Sigmoid colon (tissue), 4 donors: ENCODE measurements around the gene PBX3.

Experiments
- EP300 ChIP-seq, 4 donors: sonication (generic); formaldehyde crosslinking; IDR thresholded peaks; one replicate each; pipeline ENCODE4 v1.6.1; 2017; ENCODE audit warnings: antibody characterized with exemption in 4 of 4
- POLR2A ChIP-seq, 2 donors: fragments of 450-650 bp; IDR thresholded peaks; one replicate each; pipeline ENCODE4 v1.6.1; 2016; ENCODE audit warnings: antibody characterized with exemption in 2 of 2, mild to moderate bottlenecking in 2 of 2, moderate library complexity in 2 of 2
- TF ChIP-seq, protein P1 (sequence below), 4 experiments: fragments of 450-650 bp in 3 of 4; fragments of 200-600 bp in 1 of 4; IDR thresholded peaks; one replicate each; pipeline ENCODE4 v1.5.1; 2016 to 2019; ENCODE audit warnings: antibody characterized with exemption in 4 of 4, mild to moderate bottlenecking in 3 of 4, moderate library complexity in 2 of 4

DNA sequence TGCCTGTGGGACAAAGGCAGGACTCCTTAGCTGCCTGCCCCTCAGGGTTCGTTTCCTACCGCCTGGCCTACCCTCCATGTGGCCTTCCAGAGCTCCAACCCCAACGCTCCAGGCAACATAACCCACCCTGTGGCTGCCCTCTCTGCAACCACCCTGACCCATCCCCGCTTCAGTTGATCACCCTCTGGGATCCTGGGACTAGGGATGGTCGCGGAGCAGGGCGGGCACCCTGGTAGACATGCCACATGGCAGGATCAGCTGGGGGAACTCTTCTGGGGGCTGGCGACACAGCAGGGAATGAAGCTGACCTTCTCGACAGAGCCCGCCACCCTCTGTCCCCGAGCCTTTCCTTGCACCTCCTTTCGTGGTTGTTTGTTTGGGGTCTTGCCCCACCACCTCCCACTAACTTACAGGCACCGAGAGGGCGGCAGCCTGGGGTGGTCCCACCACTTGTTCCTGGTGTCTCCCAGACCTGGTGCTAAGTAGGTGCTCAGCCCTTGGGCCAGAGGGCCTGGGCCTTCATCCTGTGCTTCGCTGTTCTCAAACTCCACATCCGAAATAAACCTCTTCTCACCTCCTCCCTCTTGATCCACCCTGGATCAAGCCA, 243.1 kb downstream of the PBX3 start:
- TF ChIP-seq, protein P1, sequence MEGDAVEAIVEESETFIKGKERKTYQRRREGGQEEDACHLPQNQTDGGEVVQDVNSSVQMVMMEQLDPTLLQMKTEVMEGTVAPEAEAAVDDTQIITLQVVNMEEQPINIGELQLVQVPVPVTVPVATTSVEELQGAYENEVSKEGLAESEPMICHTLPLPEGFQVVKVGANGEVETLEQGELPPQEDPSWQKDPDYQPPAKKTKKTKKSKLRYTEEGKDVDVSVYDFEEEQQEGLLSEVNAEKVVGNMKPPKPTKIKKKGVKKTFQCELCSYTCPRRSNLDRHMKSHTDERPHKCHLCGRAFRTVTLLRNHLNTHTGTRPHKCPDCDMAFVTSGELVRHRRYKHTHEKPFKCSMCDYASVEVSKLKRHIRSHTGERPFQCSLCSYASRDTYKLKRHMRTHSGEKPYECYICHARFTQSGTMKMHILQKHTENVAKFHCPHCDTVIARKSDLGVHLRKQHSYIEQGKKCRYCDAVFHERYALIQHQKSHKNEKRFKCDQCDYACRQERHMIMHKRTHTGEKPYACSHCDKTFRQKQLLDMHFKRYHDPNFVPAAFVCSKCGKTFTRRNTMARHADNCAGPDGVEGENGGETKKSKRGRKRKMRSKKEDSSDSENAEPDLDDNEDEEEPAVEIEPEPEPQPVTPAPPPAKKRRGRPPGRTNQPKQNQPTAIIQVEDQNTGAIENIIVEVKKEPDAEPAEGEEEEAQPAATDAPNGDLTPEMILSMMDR (IDR thresholded peaks at IDR 0.05), result no peak
- TF ChIP-seq EP300 (IDR thresholded peaks at IDR 0.05) (no peak), POLR2A (IDR thresholded peaks at IDR 0.05) (no peak)
